ENCODE data around the gene ASTN2. TPM values are rescaled to one million over a fixed set of nuclear protein-coding genes. Genes with fewer than 3 reads are reported as not detected.

ASTN2 gene
- total and polyA plus RNA-seq, 10 of the 15 experiments (the other 5 are each of a cell fraction or from before 2014, with no cell fraction given) = 1.4 to 15.7 (median 7.0) TPM

DNA sequence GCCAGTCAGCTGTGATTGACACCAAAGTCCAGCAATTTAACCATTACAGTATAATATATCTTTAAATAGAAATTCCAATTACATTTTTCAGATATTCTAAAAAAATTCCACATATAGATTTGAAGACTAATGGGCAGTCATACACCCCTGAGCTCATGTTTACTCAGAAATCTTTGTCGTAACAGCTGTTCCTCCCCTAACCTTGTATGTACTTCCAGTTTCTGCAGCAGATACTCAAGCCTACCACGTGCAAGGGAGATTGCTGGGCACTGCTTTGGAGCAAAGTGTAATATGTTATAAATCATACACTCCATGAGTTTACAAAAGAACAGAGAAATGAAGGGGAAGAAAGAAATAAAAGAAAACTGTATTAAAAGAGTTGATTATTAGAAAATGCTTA is 486.6 kb downstream of the ASTN2 start:
- H3K9me3 ChIP-seq (replicated peaks; ENCODE audit: control insufficient read depth, insufficient read depth, low read length) = no peaks in the 10 kb centered on the region
- no peaks in the 10 kb centered on the region for H3K79me2 ChIP-seq (ENCODE audit: control insufficient read depth, insufficient read depth, low read length)
- RAD21 ChIA-PET (ENCODE audit: unreplicated experiment) = interaction anchor here (0.6 to 1.1 kb wide), 2 partner anchors 9 to 12 kb away, joined by 3 to 5 read pairs; no protein-coding TSS in a partner anchor
- POLR2A ChIA-PET = no interaction called here
- no TSS peak for BruUV-seq (replicated peaks)
- no peaks in the 10 kb centered on the region for H4K20me1 ChIP-seq (ENCODE audit: control insufficient read depth, insufficient read depth)
- DNase-seq (ENCODE audit: low read depth, low spot score) = no peak
- H3K4me1 ChIP-seq (ENCODE audit: control insufficient read depth, insufficient read depth, low read length) = no peaks in the 10 kb centered on the region
- H3K4me2 ChIP-seq (ENCODE audit: control insufficient read depth, insufficient read depth) = no peak overlapping the region
- no peak overlapping the region for H2AFZ ChIP-seq (ENCODE audit: control insufficient read depth, low read depth, low read length)
- no peaks in the 10 kb centered on the region for H3K27me3 ChIP-seq (replicated peaks in 1 of 2; ENCODE audit: control insufficient read depth in 2 of 2, insufficient read depth in 2 of 2, low read length in 1 of 2)
- SMC1A ChIA-PET (ENCODE audit: uncharacterized antibody, unreplicated experiment) = interaction anchor here (0.8 kb wide), 1 partner anchor 38 kb away, joined by 3 read pairs; no protein-coding TSS in a partner anchor
- H3K36me3 ChIP-seq (ENCODE audit: control insufficient read depth in 2 of 2, insufficient read depth in 2 of 2, low read length in 1 of 2) = no peaks in the 10 kb centered on the region
- TF ChIP-seq NR2F1 (conservative IDR thresholded peaks at IDR 0.05) = no peak
- TF ChIP-seq, protein P1, sequence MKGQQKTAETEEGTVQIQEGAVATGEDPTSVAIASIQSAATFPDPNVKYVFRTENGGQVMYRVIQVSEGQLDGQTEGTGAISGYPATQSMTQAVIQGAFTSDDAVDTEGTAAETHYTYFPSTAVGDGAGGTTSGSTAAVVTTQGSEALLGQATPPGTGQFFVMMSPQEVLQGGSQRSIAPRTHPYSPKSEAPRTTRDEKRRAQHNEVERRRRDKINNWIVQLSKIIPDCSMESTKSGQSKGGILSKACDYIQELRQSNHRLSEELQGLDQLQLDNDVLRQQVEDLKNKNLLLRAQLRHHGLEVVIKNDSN (IDR thresholded peaks at IDR 0.05; ENCODE audit: borderline replicate concordance, extremely low read length, insufficient read depth, low read depth, low read length) = no peak
- no peak for TF ChIP-seq REST (IDR thresholded peaks at IDR 0.05; ENCODE audit: low read depth, low read length)
- TF ChIP-seq ZNF207 (IDR thresholded peaks at IDR 0.05; ENCODE audit: borderline replicate concordance) = no peak
- no peak for TF ChIP-seq NBN (IDR thresholded peaks at IDR 0.05)
- FAIRE-seq = no peak
- intact Hi-C loops (cut with micrococcal nuclease; ENCODE audit: unreplicated experiment) = no loop called here
- H3K4me3 ChIP-seq = no peak overlapping the region
- no peak overlapping the region for H3K9ac ChIP-seq (ENCODE audit: control insufficient read depth, insufficient read depth, low read length)
- CTCF ChIA-PET = no interaction called here
- 3% methylated on average over 2 of the region's 2 CpGs for WGBS (ENCODE audit: insufficient coverage, insufficient replicate concordance, low lambda C conversion rate, missing lambda C conversion rate)
- ATAC-seq = peak; percentile 60
- no peak overlapping the region for H3K27ac ChIP-seq (ENCODE audit: control insufficient read depth, insufficient read depth)
- in situ Hi-C loops (cut with MboI) = no loop called here
